ENCODE measurements around the gene RPL23. TPM values are rescaled to one million over a fixed set of nuclear protein-coding genes. Genes with fewer than 3 reads are reported as not detected.
A peak's percentile ranks its signal among the peaks of the same experiment; 100 is the strongest.

RPL23 gene
- total RNA-seq (2011; cell fraction: chromatin; rRNA removed; ENCODE audit: low replicate concordance) = 370 and 391 TPM in 2 replicates
- 317 and 380 TPM in 2 replicates for total RNA-seq (2011; cell fraction: nucleolus; rRNA removed)
- 567 and 894 TPM in 2 replicates for total RNA-seq (2011; cell fraction: nucleoplasm; rRNA removed)
- total RNA-seq (2014; rRNA removed) (2,281 and 2,332 TPM in 2 replicates), total RNA-seq (2014; rRNA removed; fragmentation: Illumina TruSeq; extraction: Trizol) (3,218 and 3,389 TPM in 2 replicates), total RNA-seq (2015; rRNA removed; fragmentation: Illumina TruSeq; extraction: Trizol) (2,524 and 2,706 TPM in 2 replicates), total RNA-seq (2021) (1,745 and 1,985 TPM in 2 replicates), polyA plus RNA-seq (2011; rRNA removed) (1,779 and 3,096 TPM in 2 replicates), polyA plus RNA-seq (2014; fragmentation: Illumina TruSeq; extraction: Trizol) (3,156 and 3,487 TPM in 2 replicates), polyA plus RNA-seq (2014; fragmentation: Nextera tagmentation; extraction: Ambion mirVana) (1,000 to 10,000 TPM; 2,598 to 3,667 TPM), polyA plus RNA-seq (2014; rRNA removed) (3,128 and 3,158 TPM in 2 replicates), polyA minus RNA-seq (2011; rRNA and poly(A)+ RNA removed) (1,069 and 1,345 TPM in 2 replicates), Bru-seq, nascent RNA (percentile 100 among the genes with signal in this experiment), BruChase-seq, experiment 1, labeled RNA remaining after a 2-hour chase (percentile 100 among the genes with signal in this experiment), BruChase-seq, experiment 2, labeled RNA remaining after a 6-hour chase (percentile 100 among the genes with signal in this experiment)
- 1,009 and 1,561 TPM in 2 replicates for polyA plus RNA-seq (2011; cell fraction: cytosol; rRNA removed)
- polyA plus RNA-seq (2011; cell fraction: nucleus; rRNA removed) = 519 and 810 TPM in 2 replicates
- 2,980 and 3,135 TPM in 2 replicates for polyA plus RNA-seq (2012)
- 644 and 904 TPM in 2 replicates for polyA minus RNA-seq (2011; cell fraction: cytosol; rRNA and poly(A)+ RNA removed)
- polyA minus RNA-seq (2011; cell fraction: nucleus; rRNA and poly(A)+ RNA removed) = 127 and 195 TPM in 2 replicates
- long read RNA-seq, experiment 1, transcript RPL23-210 (2 exons, 429 nt) = minor isoform, 138 of 1,805 reads
- long read RNA-seq, experiment 1, transcript RPL23-206 (5 exons, 2,821 nt) = major isoform, 526 of 1,805 reads
- long read RNA-seq, experiment 1, partial matches to known transcripts = 1,126 of 1,805 reads
- long read RNA-seq, experiment 1, other reads (novel, unspliced or antisense) = 13 of 1,805 reads
- long read RNA-seq, experiment 2, transcript RPL23-210 (2 exons, 429 nt) = minor isoform, 26 of 2,248 reads
- long read RNA-seq, experiment 2, transcript RPL23-206 (5 exons, 2,821 nt) = major isoform, 1,506 of 2,248 reads
- long read RNA-seq, experiment 2, partial matches to known transcripts = 661 of 2,248 reads
- long read RNA-seq, experiment 2, other reads (novel, unspliced or antisense) = 49 of 2,248 reads
- long read RNA-seq, experiment 3, transcript RPL23-206 (5 exons, 2,821 nt) = major isoform, 953 of 1,041 reads
- long read RNA-seq, experiment 3, partial matches to known transcripts = 65 of 1,041 reads
- long read RNA-seq, experiment 3, other reads (novel, unspliced or antisense) = 19 of 1,041 reads

GRCh38 chr17:38853292-38854219, at the start of gene RPL23:
Gene RPL23 (minus strand): TSS chr17:38853721. CDS start chr17:38853710, 11 bp downstream.
- ATAC-seq = peak; percentile 87
- Histone ChIP-seq H3K4me2 (ENCODE audit: insufficient read depth, low read length) (peak within 1 kb of the TSS; percentile 99), H3K9ac (ENCODE audit: insufficient read depth in 1 of 2, low read depth in 2 of 2, low read length in 2 of 2) (peak within 1 kb of the TSS; percentile 94 to 98), H4K20me1 (replicated peaks; ENCODE audit: control insufficient read depth, insufficient read depth, low read length) (peaks cover 32% of the 10 kb centered on the region), H3K9me1 (ENCODE audit: control insufficient read depth, insufficient read depth, low read length) (peaks cover 9% of the 10 kb centered on the region), H3K9me3 (replicated peaks; ENCODE audit: control insufficient read depth, insufficient read depth, low read depth, low read length) (no peaks in the 10 kb centered on the region), H3K4me3 (peak within 1 kb of the TSS; percentile 82), H3K36me3 (ENCODE audit: control insufficient read depth, insufficient read depth, low read length) (peaks cover 47% of the 10 kb centered on the region), H3K79me2 (ENCODE audit: control insufficient read depth, insufficient read depth, low read length) (peaks cover 51% of the 10 kb centered on the region), H3K27ac (ENCODE audit: extremely low read depth, low read depth, low read length) (peak within 1 kb of the TSS; percentile 93), H3K27me3 (ENCODE audit: control insufficient read depth in 2 of 2, insufficient read depth in 2 of 2, low read length in 2 of 2) (no peaks in the 10 kb centered on the region), H3K4me1 (replicated peaks in 1 of 2; ENCODE audit: control insufficient read depth in 2 of 2, insufficient read depth in 2 of 2, low read length in 2 of 2) (peaks cover 5 to 18% of the 10 kb centered on the region in 2 experiments), H2AFZ (ENCODE audit: low read depth, low read length) (peak within 1 kb of the TSS; percentile 78)
- DNase-seq (ENCODE audit: extremely low read depth in 1 of 4, low spot score in 3 of 4) = peak; percentile 85 to 99 (median 90)
- CTCF ChIA-PET (ENCODE audit: low intra/inter-chr PET ratio) = no interaction called here
- intact Hi-C loops (cut with micrococcal nuclease) (loop anchor here (5.0 kb wide), 1 partner anchor 101 kb away; the partner anchor contains the start of gene PSMB3), in situ Hi-C loops (cut with MboI) (no loop called here)
- WGBS (ENCODE audit: insufficient coverage, low coverage, missing lambda C conversion rate) = under 1% methylated on average over 45 of the region's 48 CpGs
- POLR2A ChIA-PET = interaction anchor here (0.6 to 5.8 kb wide), 29 partner anchors 8 to 725 kb away, joined by 3 to 70 read pairs (median 4); partner anchors contain the start of genes CWC25, FBXL20, LASP1 and PSMB3
- peak; percentile 97 for FAIRE-seq
- BruUV-seq (replicated peaks) = TSS peak; percentile 99
- TF ChIP-seq E4F1 (CRISPR knock-in tag; IDR thresholded peaks at IDR 0.05; ENCODE audit: borderline replicate concordance) (peak; percentile 84), ZNF12 (CRISPR knock-in tag; IDR thresholded peaks at IDR 0.05) (no peak), HMBOX1 (IDR thresholded peaks at IDR 0.05) (peak; percentile 22), CXXC5 (CRISPR knock-in tag; IDR thresholded peaks at IDR 0.05) (peak; percentile 70), FOXA3 (CRISPR knock-in tag; conservative IDR thresholded peaks at IDR 0.05 in 1 of 2, IDR thresholded peaks at IDR 0.05 in 1 of 2) (0 out of 4 replicates have a peak, but pooled peaks of 1 of the 2 experiments have one; percentile 23), ERF (CRISPR knock-in tag; IDR thresholded peaks at IDR 0.05) (no peak), EGR1 (conservative IDR thresholded peaks at IDR 0.05) (peak; percentile 28; the same call in 1 of the 2 replicates)
